ENCODE data around the gene LEKR1.

Gene LEKR1

DNA sequence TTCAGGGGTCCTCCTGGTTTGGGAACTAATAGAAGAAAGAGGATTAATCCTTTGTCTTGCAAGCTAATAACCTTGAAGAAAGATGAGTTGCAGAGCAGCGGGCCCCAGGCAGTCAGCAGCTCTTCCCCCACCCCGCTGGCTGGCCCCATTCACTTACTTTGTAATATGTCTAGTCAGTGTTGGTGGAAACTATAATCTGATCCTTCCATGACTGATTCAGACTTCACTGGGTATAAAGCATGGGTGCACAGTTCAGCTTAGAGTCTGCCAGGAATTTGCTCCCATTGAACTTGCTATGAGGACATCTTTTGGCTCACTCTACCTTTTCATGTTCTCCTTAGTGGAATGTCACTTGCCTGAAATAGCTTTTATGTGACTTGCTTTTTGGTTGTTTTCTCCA, 216.1 kb downstream of the LEKR1 start:
- peak; percentile 29 for DNase-seq (ENCODE audit: low read depth)
- TF ChIP-seq, protein P1, sequence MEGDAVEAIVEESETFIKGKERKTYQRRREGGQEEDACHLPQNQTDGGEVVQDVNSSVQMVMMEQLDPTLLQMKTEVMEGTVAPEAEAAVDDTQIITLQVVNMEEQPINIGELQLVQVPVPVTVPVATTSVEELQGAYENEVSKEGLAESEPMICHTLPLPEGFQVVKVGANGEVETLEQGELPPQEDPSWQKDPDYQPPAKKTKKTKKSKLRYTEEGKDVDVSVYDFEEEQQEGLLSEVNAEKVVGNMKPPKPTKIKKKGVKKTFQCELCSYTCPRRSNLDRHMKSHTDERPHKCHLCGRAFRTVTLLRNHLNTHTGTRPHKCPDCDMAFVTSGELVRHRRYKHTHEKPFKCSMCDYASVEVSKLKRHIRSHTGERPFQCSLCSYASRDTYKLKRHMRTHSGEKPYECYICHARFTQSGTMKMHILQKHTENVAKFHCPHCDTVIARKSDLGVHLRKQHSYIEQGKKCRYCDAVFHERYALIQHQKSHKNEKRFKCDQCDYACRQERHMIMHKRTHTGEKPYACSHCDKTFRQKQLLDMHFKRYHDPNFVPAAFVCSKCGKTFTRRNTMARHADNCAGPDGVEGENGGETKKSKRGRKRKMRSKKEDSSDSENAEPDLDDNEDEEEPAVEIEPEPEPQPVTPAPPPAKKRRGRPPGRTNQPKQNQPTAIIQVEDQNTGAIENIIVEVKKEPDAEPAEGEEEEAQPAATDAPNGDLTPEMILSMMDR (conservative IDR thresholded peaks at IDR 0.05; ENCODE audit: low read length): no peak
- H3K4me3 ChIP-seq (ENCODE audit: low read length): no peak overlapping the region

GRCh38 chr3:157043771-157044170, 217.6 kb downstream of the LEKR1 start:
- peak; percentile 15 for DNase-seq (ENCODE audit: low read depth)
- TF ChIP-seq, protein P1 (conservative IDR thresholded peaks at IDR 0.05; ENCODE audit: low read length): no peak
- no peak overlapping the region for H3K4me3 ChIP-seq (ENCODE audit: low read length)

DNA sequence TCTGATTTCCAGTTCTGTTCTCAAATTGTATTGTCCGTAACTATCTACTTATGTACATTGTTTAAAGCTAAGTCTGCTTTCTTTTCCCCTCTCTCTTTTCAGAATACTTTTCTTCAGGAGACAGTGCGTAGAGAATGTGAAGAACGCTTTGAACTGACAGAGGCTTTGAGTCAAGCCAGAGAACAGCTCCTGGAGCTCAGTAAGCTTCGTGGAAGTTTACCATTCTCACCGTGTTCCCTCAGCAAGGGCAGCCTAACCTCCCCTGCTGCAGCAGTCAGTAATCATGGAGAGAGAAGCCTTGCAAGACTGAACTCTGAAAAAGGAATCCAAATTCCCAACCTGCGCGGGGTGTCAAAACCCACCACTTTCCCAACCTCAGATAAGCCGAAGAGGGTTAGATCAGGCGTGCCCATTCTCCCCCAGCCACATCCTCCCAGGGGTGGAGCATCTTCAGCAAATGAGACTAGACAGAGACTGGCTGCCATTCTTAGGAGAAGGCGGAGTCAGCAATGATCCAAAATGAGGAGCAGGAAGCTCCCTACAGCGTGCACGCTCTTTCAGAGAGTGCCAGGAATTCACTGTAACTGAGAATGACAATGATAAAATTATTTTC, 219.2 kb downstream of the LEKR1 start:
- no peak for DNase-seq (ENCODE audit: low read depth)
- H3K4me3 ChIP-seq (ENCODE audit: low read length): no peak overlapping the region

GRCh38 chr3:157046520-157046919, 220.4 kb downstream of the LEKR1 start:
- TF ChIP-seq, protein P1 (conservative IDR thresholded peaks at IDR 0.05; ENCODE audit: low read length): no peak
- H3K4me3 ChIP-seq (ENCODE audit: low read length): no peak overlapping the region
- no peak for DNase-seq (ENCODE audit: low read depth)

More for the DNA sequence above, 219.2 kb downstream of the LEKR1 start:
- TF ChIP-seq, protein P1 (conservative IDR thresholded peaks at IDR 0.05; ENCODE audit: low read length): no peak

GRCh38 chr3:157051055-157051454, 224.9 kb downstream of the LEKR1 start:
- no peak for DNase-seq (ENCODE audit: low read depth)
- H3K4me3 ChIP-seq (ENCODE audit: low read length): no peak overlapping the region
- TF ChIP-seq, protein P1 (conservative IDR thresholded peaks at IDR 0.05; ENCODE audit: low read length): no peak

GRCh38 chr3:157051591-157051990, 225.4 kb downstream of the LEKR1 start:
- DNase-seq (ENCODE audit: low read depth): no peak
- TF ChIP-seq, protein P1 (conservative IDR thresholded peaks at IDR 0.05; ENCODE audit: low read length): no peak

DNA sequence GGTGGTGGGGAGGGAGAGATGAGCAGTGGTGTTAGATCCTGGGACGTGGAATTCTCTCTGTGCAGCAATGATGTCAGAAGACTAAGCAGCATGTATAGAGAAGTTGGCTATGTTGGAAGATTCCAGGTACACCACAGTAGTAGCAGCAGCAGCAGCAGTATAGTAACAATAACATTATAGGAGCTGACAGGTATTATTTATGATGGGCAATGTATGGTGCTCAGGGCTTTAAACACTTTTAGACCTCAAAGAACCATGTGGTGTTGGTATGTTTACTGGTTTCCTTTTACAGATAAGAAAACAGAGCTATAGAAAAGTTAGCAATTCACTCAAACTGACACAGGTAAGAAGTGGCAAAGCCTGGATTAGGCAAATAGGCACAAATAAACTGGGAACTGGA, 229.9 kb downstream of the LEKR1 start:
- TF ChIP-seq, protein P1 (conservative IDR thresholded peaks at IDR 0.05; ENCODE audit: low read length): no peak
- no peak for DNase-seq (ENCODE audit: low read depth)

More at GRCh38 chr3:157051591-157051990, 225.4 kb downstream of the LEKR1 start:
- no peak overlapping the region for H3K4me3 ChIP-seq (ENCODE audit: low read length)

More for the DNA sequence above, 229.9 kb downstream of the LEKR1 start:
- H3K4me3 ChIP-seq (ENCODE audit: low read length): no peak overlapping the region
